T-helper 2 cell treated with Interferon-gamma antibody and Interleukin-4, amounts not matched to agents 5 μg/mL and 100 μg/mL, for 36 hours (primary cell): ENCODE data around the gene IPCEF1.

Experiments
- DNase-seq: peaks from one replicate; pipeline ENCODE4 v3.0.0; 2021; ENCODE audit warnings: low spot score
- H3K27ac Mint-ChIP-seq: one replicate; pipeline ENCODE4 v1.8.0; 2021; ENCODE audit warnings: mild to moderate bottlenecking, mixed read lengths
- H3K27me3 Mint-ChIP-seq: one replicate; pipeline ENCODE4 v1.8.0; 2021; ENCODE audit warnings: low read depth, mixed read lengths
- H3K36me3 Mint-ChIP-seq: one replicate; pipeline ENCODE4 v1.8.0; 2021; ENCODE audit warnings: low read depth, mixed read lengths
- H3K4me1 Mint-ChIP-seq: one replicate; pipeline ENCODE4 v1.8.0; 2021; ENCODE audit warnings: low read depth, mixed read lengths
- H3K4me3 Mint-ChIP-seq: one replicate; pipeline ENCODE4 v1.8.0; 2022; ENCODE audit warnings: mild to moderate bottlenecking, moderate library complexity, mixed read lengths
- H3K9me3 Mint-ChIP-seq: one replicate; pipeline ENCODE4 v1.8.0; 2021; ENCODE audit warnings: mixed read lengths

Gene IPCEF1

GRCh38 chr6:154138793-154139192 lies 217.8 kb downstream of the IPCEF1 start:
- DNase-seq: no peak
- no peaks in the 10 kb centered on the region for H3K4me1 Mint-ChIP-seq
- no peaks in the 10 kb centered on the region for H3K36me3 Mint-ChIP-seq
- H3K4me3 Mint-ChIP-seq: no peak overlapping the region
- H3K27me3 Mint-ChIP-seq: peaks cover 4% of the 10 kb centered on the region
- H3K9me3 Mint-ChIP-seq: no peaks in the 10 kb centered on the region
- H3K27ac Mint-ChIP-seq: no peak overlapping the region

GRCh38 chr6:154134471-154135147 lies 222.0 kb downstream of the IPCEF1 start:
- no peaks in the 10 kb centered on the region for H3K9me3 Mint-ChIP-seq
- H3K4me1 Mint-ChIP-seq: no peaks in the 10 kb centered on the region
- no peak overlapping the region for H3K27ac Mint-ChIP-seq
- H3K4me3 Mint-ChIP-seq: no peak overlapping the region
- peaks cover 2% of the 10 kb centered on the region for H3K27me3 Mint-ChIP-seq
- no peak for DNase-seq
- H3K36me3 Mint-ChIP-seq: no peaks in the 10 kb centered on the region

- Mint-ChIP-seq H3K4me1 (no peaks in the 10 kb centered on the region), H3K27me3 (peaks cover 6% of the 10 kb centered on the region), H3K9me3 (no peaks in the 10 kb centered on the region), H3K27ac (no peak overlapping the region), H3K36me3 (no peaks in the 10 kb centered on the region), H3K4me3 (no peak overlapping the region)
- DNase-seq: no peak
Observed at GRCh38 chr6:154127657-154128056, 228.9 kb downstream of the IPCEF1 start.

GRCh38 chr6:154125421-154125820 lies 231.2 kb downstream of the IPCEF1 start:
- DNase-seq: no peak
- H3K4me3 Mint-ChIP-seq: no peak overlapping the region
- H3K27ac Mint-ChIP-seq: no peak overlapping the region
- no peaks in the 10 kb centered on the region for H3K36me3 Mint-ChIP-seq
- H3K4me1 Mint-ChIP-seq: no peaks in the 10 kb centered on the region
- H3K9me3 Mint-ChIP-seq: no peaks in the 10 kb centered on the region
- H3K27me3 Mint-ChIP-seq: peaks cover 6% of the 10 kb centered on the region

GRCh38 chr6:154123155-154123956 lies 233.2 kb downstream of the IPCEF1 start:
- Mint-ChIP-seq H3K9me3 (no peaks in the 10 kb centered on the region), H3K36me3 (no peaks in the 10 kb centered on the region), H3K27me3 (peaks cover 6% of the 10 kb centered on the region), H3K4me1 (no peaks in the 10 kb centered on the region), H3K27ac (no peak overlapping the region), H3K4me3 (no peak overlapping the region)
- DNase-seq: no peak

GRCh38 chr6:154122195-154122925 lies 234.2 kb downstream of the IPCEF1 start:
- DNase-seq: no peak
- H3K27me3 Mint-ChIP-seq: peaks cover 4% of the 10 kb centered on the region
- H3K4me1 Mint-ChIP-seq: no peaks in the 10 kb centered on the region
- no peak overlapping the region for H3K27ac Mint-ChIP-seq
- H3K9me3 Mint-ChIP-seq: no peaks in the 10 kb centered on the region
- H3K4me3 Mint-ChIP-seq: no peak overlapping the region
- H3K36me3 Mint-ChIP-seq: no peaks in the 10 kb centered on the region

GRCh38 chr6:154117485-154117884 lies 239.1 kb downstream of the IPCEF1 start:
- H3K27ac Mint-ChIP-seq: no peak overlapping the region
- H3K9me3 Mint-ChIP-seq: no peaks in the 10 kb centered on the region
- no peak overlapping the region for H3K4me3 Mint-ChIP-seq
- H3K27me3 Mint-ChIP-seq: no peaks in the 10 kb centered on the region
- no peaks in the 10 kb centered on the region for H3K36me3 Mint-ChIP-seq
- no peaks in the 10 kb centered on the region for H3K4me1 Mint-ChIP-seq
- no peak for DNase-seq

GRCh38 chr6:154113392-154113791 lies 243.2 kb downstream of the IPCEF1 start:
- no peaks in the 10 kb centered on the region for H3K9me3 Mint-ChIP-seq
- H3K36me3 Mint-ChIP-seq: no peaks in the 10 kb centered on the region
- no peak overlapping the region for H3K4me3 Mint-ChIP-seq
- no peak overlapping the region for H3K27ac Mint-ChIP-seq
- no peak for DNase-seq
- no peaks in the 10 kb centered on the region for H3K27me3 Mint-ChIP-seq
- no peaks in the 10 kb centered on the region for H3K4me1 Mint-ChIP-seq

GRCh38 chr6:154112181-154112809 lies 244.3 kb downstream of the IPCEF1 start:
- no peaks in the 10 kb centered on the region for H3K27me3 Mint-ChIP-seq
- no peak overlapping the region for H3K4me3 Mint-ChIP-seq
- H3K4me1 Mint-ChIP-seq: no peaks in the 10 kb centered on the region
- no peak overlapping the region for H3K27ac Mint-ChIP-seq
- H3K9me3 Mint-ChIP-seq: no peaks in the 10 kb centered on the region
- DNase-seq: no peak
- H3K36me3 Mint-ChIP-seq: no peaks in the 10 kb centered on the region

- Mint-ChIP-seq H3K36me3 (no peaks in the 10 kb centered on the region), H3K9me3 (no peaks in the 10 kb centered on the region), H3K27ac (no peak overlapping the region), H3K4me1 (no peaks in the 10 kb centered on the region), H3K27me3 (no peaks in the 10 kb centered on the region), H3K4me3 (no peak overlapping the region)
- no peak for DNase-seq
Observed at GRCh38 chr6:154111025-154111424, 245.6 kb downstream of the IPCEF1 start.

- Mint-ChIP-seq H3K4me3 (no peak overlapping the region), H3K27me3 (no peaks in the 10 kb centered on the region), H3K36me3 (no peaks in the 10 kb centered on the region), H3K9me3 (no peaks in the 10 kb centered on the region), H3K4me1 (no peaks in the 10 kb centered on the region), H3K27ac (no peak overlapping the region)
- DNase-seq: no peak
Observed at GRCh38 chr6:154106251-154106650, 250.4 kb downstream of the IPCEF1 start.
